Measurements from ENCODE around the gene CRAMP1.

DNA sequence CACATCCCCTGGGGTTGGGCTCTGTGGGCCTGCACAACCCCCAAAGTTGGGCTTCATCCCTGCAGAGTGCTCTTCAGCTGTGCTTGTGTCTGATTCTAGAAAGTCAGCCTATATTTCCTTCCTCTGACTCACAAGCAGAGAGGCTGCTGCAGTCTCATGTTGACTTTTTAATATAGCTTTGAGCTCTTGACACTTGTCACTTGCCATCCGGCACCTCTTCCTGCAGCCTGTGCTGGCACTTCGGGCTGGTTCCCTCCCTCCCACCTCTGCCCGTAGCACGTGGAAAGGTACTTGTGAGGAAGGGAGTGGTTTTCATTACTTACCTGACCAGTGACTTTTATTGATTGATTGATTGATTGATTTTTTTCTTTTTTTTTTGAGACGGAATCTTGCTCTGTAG, 46.9 kb downstream of the CRAMP1 start:
- TF ChIP-seq POLR2A (IDR thresholded peaks at IDR 0.05; ENCODE audit: low read depth, low read length) (no peak), EZH2 (IDR thresholded peaks at IDR 0.05; ENCODE audit: borderline replicate concordance, low read depth, low read length, severe bottlenecking) (no peak), MYC (IDR thresholded peaks at IDR 0.05; ENCODE audit: low read depth, low read length) (no peak), POLR2AphosphoS5 (IDR thresholded peaks at IDR 0.05; ENCODE audit: insufficient read depth, low read depth, low read length) (peak; percentile 31), GATA2 (IDR thresholded peaks at IDR 0.05; ENCODE audit: insufficient read depth, insufficient read length, low read depth, low read length) (no peak), JUN (IDR thresholded peaks at IDR 0.05; ENCODE audit: borderline replicate concordance, insufficient read depth, insufficient read length, low read depth) (no peak)
- TF ChIP-seq, protein P1, sequence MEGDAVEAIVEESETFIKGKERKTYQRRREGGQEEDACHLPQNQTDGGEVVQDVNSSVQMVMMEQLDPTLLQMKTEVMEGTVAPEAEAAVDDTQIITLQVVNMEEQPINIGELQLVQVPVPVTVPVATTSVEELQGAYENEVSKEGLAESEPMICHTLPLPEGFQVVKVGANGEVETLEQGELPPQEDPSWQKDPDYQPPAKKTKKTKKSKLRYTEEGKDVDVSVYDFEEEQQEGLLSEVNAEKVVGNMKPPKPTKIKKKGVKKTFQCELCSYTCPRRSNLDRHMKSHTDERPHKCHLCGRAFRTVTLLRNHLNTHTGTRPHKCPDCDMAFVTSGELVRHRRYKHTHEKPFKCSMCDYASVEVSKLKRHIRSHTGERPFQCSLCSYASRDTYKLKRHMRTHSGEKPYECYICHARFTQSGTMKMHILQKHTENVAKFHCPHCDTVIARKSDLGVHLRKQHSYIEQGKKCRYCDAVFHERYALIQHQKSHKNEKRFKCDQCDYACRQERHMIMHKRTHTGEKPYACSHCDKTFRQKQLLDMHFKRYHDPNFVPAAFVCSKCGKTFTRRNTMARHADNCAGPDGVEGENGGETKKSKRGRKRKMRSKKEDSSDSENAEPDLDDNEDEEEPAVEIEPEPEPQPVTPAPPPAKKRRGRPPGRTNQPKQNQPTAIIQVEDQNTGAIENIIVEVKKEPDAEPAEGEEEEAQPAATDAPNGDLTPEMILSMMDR (IDR thresholded peaks at IDR 0.05; ENCODE audit: extremely low read depth in 1 of 2, insufficient read depth in 1 of 2, low read depth in 1 of 2, low read length in 2 of 2): no peak
- TF ChIP-seq, protein P2, sequence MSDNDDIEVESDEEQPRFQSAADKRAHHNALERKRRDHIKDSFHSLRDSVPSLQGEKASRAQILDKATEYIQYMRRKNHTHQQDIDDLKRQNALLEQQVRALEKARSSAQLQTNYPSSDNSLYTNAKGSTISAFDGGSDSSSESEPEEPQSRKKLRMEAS (IDR thresholded peaks at IDR 0.05; ENCODE audit: insufficient read depth, insufficient read length): no peak
